Measurements from ENCODE around the gene KCNE3.

The KCNE3 gene

DNA sequence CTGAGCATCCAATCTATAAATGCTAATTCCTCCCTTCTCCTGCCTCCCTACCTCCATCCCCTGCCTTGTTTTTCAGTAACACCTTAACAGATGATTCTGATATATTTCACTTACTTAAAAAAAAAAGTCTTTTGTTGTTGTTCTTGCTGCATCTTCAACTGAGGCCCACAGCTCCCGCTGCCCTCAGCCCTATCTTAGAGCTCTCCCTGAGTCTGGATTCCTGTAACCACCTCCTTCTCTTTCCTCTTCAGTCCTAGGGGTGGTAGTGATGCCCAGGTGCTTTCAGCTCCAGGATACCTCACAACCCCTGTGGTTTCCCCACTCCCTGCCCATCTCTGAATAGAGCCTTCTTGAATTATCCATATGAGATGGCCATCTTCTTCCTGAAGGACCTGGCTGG, 3.7 kb upstream of the KCNE3 start:
- no peak for DNase-seq

DNA sequence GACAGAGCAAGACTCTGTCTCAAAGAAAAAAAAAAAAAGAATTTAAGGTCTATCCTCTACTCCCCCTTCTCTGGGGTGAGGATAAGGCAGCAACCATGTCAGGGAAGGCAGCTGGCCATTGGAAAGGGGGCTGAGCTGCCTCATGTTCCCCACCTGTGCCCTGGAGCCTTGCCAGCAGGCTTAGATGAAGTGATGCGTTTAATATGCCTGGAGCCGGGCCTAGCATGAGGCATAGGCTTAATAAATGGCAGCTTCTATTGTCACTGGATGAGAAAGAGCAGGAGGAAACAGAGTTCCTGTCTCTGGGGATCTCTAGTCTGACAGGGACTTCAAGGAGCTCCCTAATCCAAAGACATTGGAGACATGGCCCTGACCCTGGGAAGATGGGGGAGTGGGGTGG, 3.2 kb upstream of the KCNE3 start:
- DNase-seq, result no peak

DNA sequence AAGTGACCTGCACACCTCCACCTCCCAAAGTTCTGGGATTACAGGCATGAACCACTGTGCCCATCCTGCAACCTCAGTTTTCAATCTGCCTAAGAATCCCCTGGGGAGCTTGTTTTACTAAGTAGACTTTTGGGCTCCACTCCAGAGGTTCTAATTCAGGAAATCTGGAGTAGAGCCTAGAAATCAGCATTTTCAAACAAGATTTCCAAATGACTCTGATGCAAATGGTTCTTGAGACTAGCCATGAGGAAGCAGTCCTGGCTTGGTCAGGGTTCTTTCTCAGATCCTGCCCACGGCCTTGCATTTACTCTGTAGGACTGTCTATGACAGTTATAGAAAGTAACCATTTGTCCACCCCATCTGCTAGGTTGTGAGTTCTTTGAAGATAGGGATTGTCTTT, 1.6 kb upstream of the KCNE3 start:
- DNase-seq, result no peak

DNA sequence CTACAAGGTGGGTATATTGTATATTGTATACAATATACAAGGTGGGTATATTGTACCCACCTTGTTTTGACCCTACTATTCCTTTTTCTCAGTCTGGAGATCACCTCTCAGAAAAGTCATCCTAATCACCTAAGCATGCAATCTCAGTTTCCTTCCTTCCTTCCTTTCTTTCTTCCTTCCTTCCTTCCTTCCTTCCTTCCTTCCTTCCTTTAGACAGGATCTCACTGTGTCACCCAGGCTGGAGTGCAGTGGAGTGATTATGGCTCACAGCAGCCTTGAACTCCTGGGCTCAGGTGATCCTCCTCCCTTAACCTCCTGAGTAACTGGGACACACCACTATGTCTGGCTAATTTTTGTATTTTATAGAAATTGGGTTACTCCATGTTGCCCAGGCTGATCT, 1.2 kb upstream of the KCNE3 start:
- no peak for DNase-seq

DNA sequence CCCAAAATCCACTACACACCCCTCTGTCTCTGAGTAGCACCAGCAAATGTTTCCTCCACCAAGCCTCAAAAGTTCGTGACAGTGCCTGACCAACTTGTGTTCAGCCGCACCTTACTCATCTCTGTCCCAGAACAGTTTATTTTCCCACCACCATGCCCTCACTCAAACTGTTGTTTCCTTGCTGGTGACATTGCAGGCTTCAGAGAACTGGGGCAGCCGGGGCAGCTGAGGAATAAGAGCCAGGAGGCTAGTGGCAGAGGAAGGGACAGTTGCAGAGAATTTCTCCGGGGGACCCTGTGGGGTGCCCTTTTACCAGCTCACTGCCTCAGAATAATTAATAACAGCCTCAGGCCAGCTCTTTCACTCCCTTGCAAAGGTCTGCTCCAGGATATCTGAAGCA, 709 bp upstream of the KCNE3 start:
- DNase-seq, result no peak

DNA sequence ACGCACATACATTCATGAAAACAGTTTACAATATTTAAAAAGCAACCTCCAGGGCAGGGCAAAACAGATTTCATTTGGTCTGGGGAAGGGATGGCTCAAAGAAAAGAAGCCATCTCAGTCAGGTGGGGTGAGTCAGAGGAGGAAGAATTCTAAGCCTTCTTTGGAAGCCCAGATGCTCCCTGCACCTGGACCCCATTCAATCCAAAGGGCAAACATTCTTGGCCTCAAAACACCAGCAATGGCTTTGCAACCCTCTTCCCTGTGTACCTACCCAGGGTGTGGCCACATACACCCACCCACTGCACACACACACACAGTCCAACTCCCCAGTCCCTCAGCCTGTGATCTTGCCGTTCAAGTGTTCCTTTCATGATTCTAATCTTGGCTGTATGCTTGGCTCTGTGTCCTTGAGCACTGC, 2.0 kb downstream of the KCNE3 start:
- no peak for DNase-seq

DNA sequence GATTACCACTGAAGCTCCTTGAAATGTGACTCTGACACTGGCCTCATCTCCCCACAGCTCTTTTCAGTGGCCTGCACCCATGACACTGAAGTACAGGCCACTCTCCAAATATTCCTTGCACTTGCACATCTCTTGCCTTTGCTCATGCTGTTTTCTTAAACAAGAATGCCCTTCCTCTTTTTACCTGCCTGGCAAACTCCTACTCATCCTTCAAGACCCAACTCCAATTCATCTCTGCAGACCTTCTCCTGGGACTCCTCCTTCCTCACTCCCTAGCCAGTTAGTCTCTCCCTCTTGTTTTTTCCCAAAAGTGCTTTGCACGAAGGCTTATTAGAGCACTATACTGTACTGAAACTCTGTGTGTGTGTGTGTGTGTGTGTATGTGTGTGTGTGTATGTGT, 2.6 kb downstream of the KCNE3 start:
- DNase-seq, result no peak

DNA sequence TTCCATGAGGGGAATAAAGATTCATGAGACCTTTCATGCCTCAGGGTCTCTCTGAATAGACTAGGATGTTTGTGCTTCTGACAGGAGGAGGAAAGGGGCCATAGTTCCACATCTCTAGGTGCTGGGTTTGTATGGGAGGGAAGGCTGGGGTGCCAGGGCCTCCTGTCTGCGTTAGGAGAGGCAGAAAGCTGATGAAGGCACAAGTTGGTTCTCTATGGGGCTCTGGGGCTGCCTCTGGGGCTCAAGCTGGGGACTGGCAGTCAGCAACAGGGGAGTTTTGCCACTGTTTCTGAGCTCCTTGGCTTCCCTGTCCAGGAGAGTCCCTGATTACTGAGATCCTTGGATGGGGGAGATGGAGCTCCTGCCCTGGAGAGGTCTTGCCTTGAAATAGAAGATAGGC, 4.1 kb downstream of the KCNE3 start:
- DNase-seq, result no peak

DNA sequence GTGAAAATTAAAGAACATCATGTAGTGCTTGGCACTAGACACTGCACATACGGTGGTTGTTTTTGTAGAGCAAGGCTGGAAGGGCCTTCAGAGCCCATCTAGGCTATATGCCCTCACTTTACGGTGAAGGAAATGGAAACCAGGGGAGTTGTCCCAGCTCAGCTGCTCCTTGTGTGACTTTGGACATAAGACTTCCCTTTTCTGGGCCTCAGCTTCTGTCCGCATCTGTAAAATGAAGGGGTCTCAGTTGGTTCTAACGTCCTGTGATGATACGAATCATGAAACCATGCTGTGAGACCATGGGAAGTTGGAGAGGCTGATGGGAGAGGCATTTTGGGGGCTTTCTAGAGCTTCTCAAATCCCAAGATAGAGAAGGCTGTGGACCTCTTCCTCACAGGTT, 4.7 kb downstream of the KCNE3 start:
- no peak for DNase-seq

DNA sequence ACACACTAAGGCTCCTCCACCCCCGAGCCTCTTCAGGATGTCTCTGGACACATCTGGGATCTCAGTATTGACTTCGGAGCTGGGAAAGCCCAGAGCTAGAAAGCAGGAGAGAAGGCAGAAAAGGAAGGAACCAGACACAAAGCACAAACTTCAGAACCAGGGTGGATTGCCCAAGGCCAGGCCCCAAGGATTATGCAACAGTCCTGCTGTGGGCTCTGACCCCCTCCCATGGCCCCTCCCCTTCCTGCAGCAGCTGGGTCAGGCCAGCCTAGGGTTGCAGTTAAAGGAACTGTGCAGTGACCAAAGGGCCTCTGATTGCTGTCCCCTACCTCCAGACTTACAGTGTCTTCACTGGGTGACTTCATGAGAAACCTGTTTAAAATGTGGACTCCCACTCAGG, 5.3 kb downstream of the KCNE3 start:
- peak; percentile 3 for DNase-seq

DNA sequence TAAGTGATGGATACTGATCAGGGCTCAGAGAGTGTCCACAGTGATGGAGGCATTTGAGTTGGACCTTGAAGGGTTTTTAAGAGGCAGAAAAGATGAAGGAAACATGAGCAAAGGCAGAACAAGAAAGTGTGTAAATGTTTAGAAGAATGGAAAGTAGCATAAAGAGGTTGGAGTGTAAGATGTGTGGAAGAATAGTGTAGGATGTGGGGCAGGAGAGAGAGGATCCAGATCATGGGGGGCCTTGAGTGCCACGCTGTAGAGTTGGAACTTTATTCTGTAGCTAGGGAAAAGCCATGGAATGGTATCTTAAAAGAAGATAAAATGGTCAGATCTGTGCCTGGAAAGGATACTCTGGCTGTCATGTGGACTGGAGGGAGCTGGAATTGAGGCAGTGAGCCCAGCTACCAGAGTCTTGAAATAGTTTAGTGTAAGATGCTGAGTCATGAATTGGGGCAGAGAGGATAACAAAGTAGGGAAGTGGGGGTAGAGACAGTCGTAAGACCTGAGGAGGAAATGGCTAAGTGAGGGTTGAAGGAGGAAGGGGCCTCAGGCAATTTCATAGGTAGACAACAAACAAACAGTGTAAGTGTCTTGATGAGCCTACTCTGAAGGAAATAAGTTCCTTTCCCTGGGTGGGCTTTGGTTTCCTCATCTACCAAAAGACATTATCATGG, 6.7 kb downstream of the KCNE3 start:
- no peak for DNase-seq

DNA sequence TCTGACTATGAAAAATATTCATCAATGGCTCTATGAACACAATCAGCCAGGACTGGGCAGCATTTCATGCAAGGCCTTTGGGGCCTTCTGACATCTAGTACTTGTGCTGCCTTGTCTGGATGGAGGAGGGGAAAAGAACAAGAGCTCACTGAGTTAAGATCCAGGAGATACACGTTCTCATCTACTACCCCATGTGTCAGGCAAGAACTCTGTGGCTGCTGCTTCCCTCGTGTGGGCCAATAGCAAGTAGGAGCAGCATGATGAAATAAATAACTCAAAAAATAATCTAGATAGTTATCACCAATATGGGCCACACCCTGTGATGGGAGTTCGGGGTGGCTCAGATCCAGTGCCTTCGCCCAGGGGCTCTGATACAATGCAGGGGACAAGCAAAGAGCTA, 7.3 kb downstream of the KCNE3 start:
- no peak for DNase-seq

DNA sequence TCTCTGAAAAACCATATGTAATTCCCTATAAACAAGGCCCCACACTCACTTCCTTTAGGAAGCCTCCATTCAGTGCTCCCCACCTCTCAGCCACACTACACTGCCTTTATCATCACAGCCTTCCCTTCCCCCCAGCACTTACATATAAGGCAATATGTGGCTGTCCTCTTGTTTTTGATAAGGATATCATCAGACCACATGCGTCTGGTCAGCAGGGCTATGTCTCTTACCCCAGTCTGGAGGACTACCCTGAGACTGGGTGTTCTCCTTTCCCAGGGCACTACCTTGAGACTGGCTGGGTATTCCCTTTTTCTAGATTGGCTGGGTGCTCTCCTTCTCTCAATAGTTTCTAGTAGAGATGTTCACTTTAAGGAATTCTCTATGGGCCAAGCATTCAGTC, 7.8 kb downstream of the KCNE3 start:
- DNase-seq, result no peak

DNA sequence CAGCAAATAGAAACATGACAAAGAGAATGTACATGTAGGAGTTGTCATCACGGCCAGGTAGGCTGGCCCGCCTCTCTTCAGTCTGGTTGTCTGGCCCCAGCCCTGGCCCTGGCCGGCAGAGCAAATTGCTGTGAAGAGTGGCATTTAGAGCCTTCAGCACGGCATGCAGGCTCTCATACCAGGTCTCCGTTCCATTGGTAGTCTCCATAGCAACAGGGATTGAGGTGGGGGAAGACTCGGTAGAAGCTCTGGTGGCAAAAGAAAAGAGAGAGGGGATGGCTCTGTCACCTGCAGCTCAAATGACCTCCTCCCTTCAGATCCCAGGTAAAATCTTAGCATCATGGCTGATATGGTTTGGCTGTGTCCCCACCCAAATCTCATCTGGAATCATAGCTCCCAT, 10.0 kb downstream of the KCNE3 start:
- no peak for DNase-seq

DNA sequence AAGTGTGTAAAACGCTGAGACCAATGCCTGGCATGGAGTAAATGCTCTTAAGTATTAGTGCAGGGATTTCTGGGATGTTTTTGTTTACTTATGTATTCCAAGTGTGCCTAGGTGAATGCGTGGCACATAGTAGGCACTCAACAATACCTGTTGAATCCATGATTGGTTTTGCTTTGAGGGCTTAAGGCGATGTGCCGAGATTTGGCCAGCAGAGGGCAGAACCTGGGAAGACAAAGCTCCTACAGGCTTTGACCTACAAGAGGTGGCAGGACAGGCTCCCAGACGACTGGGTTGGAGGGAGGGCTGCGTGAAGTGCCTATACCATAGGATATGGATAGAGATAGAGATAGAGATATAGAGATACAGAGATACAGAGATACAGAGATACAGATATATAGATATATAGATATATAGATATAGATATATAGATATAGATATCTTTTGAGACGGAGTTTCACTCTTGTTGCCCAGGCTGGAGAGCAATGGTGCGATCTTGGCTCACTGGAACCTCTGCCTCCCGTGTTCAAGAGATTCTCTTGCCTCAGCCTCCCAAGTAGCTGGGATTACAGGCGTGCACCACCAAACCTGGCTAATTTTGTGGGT, 13.9 kb downstream of the KCNE3 start:
- DNase-seq, result peak; percentile 57

DNA sequence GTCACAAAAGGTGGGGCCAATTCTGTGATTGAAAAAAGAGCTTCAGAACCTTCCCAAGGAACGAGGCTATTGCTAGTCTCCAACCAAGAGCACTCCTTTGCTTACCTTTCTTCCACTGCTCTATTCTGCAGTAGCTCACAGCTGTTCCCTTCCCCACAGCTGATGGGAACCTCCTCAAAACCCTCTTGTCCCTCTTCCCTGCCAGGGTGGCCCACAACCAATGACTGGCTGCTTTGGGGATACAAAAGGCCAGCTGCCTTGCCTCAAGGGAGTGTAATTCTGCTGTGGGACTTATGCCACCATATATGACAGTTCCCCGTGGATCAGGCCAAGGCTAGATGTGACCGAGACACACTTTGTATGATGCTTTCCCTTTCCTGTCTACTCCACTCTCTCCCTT, 15.0 kb downstream of the KCNE3 start:
- no peak for DNase-seq

DNA sequence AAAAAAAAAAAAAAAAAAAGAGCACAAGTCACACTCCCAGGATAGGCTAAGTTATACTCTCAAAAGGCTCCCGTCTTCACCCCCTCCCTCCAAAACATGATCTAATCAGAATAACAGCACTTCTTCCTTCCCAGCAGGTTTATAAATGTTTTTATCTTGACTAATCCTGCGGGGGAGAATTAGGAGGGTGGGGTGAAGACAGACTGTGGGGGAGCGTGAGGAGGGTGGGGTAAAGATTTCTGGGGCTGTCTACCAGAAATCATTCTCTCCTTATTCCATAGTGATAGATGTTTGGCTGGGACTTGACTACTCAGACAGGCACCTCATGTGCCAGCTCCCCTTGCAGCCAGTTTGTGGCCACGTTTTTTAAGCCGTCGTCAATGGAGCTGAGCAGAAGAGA, 17.0 kb downstream of the KCNE3 start:
- no peak for DNase-seq

DNA sequence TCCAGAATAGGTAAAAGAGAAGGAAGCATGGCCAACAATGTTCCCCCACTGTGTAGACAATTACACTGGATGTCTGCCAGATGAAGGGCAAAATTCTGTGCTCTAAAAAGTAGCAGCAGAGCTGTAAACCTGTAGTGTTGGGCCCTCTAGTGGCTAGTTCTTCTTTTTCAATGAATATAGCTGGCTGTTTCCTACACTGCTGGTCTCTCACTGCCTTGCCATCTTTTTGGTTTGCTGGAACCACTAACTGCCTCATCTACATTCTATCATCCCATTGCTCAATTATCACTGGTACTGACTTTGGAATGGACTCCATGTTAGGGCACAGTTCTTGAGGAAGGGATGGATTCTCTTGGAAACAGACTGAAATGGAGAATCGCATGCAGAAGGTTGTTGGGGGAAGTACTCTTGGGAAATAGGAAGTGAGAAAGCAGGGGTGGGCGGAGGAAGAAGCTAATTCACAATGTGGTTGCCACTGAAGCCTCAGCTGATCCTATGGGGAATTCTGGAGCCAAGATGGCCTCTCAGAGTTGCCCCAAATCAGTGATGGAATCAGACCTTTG, 17.9 kb downstream of the KCNE3 start:
- peak; percentile 73 for DNase-seq

DNA sequence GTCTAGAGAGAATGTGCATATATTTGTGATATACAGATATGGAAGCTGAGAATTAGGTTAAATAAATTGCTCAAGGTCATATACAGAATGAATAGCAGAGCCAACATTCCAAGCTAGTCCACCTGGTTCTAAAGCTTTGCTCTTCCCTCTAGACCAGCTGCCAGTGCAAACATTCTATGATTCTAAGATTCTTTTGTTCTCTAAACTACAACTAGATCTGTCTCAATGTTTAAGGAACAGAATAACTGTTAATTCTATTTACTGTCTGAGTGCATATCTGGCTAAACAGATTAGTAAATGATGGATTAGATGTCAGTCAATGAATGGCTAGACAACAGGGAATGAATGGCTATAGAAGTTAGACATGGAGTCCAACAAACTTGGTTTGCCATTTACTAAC, 19.6 kb downstream of the KCNE3 start:
- no peak for DNase-seq

DNA sequence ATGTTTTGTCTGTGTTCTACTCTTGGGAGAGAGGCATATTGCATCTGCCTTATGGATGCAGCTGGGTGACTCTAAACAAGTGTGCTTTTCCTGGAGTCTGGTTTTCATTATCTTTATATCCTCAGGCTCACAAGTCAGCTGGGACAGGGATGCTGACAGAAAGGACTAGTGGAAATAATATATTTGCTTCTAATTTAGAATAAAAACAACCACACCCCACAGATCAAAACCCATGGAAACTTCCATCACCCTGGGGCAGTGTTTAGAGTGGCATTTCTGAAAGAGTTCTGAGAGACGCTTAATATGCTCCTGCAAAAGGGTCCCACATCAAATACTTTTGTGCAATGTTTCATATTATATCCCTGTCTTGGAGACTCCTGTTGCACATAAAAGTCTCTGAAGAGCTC, 20.8 kb downstream of the KCNE3 start:
- DNase-seq, result no peak

DNA sequence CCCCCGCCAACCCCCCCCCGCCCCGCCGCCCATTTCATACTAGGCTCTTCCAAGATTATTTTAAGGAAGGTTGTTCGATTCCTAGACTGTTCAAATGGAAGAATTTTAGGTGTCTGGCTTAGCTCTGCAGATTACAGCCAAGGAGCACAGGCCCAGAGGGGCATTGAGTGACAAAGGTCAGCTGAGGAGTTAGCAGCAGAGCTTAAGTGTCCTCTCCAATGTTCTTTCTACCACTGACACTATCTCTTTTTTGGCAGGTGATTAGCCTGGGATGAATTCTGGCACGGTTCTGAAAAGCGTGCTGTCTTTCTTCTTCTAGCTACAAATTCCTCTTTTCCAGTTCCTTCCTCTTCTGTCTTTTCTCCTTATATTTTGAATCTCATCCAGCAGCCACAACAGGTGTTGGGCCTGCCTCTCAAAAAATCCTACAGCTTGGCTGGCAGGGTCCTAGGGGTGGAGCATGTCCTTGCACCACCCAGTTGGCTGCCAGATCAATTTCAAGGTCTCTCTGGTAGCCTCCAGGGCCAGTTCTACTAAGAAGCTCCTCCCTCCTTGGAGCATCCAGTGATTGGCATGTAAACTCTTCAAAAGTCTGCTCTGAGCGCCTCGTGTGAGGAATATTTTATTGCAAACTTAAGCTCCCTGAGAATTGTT, 23.0 kb downstream of the KCNE3 start:
- DNase-seq, result no peak

DNA sequence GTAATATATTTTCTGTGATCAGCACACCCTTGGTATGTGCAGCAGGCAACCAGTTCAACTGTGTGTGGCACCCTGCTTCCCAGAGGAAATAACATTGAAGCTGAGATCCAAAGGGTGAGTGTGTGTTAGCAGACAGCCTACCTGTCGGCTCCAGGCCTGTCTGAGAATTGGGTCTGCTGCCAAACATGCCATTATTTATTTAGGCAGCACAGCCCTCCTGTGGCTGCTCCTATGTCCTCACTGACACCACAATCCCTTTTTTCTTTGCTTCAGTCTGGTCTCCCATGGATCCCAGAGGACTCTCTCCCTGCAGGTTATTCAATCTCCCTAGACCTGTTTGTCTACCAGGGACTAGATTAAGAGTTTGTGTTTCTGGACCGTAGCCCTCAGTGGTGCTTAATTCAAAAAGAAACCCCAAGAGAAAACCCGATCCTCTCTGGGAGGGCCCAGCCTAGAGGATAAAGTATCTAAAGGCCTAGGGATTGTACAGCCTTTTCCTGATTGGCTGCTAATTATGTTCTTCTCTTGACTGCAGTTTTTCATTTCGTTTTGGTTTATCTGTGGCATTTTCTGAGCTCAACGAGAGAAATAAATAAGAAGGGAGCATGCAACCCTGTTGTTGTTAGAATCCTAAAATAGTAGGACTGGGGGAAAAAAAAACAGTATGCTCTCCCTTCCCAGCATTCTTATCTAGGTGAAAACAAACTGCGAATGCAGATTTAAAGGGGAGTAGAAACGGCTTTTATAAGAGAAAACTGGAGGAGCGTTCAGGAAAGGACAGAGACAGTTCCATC, 24.1 kb downstream of the KCNE3 start:
- DNase-seq, result no peak

DNA sequence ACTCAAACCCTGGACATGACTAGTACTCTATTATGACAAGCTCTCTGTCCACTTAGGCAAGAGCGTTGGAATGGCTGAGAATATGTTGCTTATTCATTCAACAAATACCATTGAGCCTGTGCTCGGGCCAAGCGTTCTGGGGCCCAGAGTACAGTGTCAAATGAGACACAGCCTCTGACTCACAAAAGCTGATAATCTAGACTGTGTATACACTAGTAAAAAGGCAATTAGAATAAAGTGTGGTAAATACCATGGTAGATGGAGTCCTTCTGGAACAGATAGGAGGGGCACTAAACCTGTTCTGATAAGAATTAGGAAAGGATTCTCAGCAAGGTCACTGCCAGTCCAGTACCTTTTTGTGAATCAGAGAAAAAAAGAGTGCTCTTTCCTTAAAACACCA, 24.7 kb downstream of the KCNE3 start:
- no peak for DNase-seq

DNA sequence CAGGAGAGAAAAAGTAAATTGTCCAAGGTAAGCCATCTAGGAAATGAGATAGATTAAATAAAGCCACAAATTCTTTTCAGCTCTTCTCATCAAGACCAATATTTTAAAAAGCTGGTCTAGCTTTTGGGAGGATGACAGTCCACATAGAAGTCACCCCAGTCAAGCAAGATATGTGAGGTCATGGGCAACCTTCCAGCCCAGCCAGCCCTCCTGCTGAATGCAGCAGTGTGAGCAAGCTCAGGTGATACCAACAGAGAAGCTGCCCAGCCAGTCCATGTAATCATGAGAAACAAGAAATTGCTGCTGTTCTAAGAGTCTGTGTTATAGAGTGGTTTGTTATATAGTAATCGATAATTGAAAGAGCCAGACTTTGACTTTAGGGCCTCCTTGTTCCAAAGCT, 28.7 kb downstream of the KCNE3 start:
- no peak for DNase-seq
